GM19463 (cell line): ENCODE data around the gene CYP2W1.
"Not testable (repeated sequence)": the region's sequence is repeated elsewhere in the genome, so short reads cannot be mapped to it uniquely, and the experiment has no call there.

Source experiments
- ATAC-seq: cut with Tn5 transposase; IDR thresholded peaks from one replicate; pipeline ENCODE4 v1.9.1; 2021; ENCODE audit warnings: mild to moderate bottlenecking, moderate library complexity; ENCODE audit not compliant: unreplicated experiment

CYP2W1 gene

DNA sequence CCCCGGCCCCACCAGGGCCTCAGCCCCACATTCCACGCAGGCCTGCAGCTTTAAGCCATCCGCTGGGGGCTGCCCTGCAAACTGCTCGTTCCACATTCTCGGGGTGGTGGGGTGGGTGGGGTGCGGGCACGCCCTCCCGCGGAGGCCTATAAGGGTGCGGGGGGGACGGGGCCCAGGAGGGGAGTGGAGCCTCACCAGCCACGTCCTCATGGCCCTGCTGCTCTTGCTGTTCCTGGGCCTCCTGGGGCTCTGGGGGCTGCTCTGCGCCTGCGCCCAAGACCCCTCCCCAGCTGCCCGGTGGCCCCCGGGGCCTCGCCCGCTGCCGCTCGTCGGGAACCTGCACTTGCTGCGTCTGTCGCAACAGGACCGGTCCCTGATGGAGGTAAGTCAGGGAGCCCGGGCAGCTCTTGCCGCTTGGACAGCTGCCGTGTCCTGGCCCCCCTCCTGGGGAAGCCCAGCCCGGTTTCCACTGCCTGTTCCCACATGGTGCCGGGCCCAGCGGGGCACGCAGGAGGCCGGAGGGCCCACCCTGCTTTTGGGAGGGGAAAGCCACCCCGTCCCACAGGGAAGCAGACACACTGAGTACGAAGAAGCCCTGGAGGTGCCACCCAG is at the start of gene CYP2W1:
CYP2W1 (plus strand) TSS at position 178 of the 612 bp plus-strand sequence; CDS start at position 209, 31 bp downstream.
- no peak for ATAC-seq

DNA sequence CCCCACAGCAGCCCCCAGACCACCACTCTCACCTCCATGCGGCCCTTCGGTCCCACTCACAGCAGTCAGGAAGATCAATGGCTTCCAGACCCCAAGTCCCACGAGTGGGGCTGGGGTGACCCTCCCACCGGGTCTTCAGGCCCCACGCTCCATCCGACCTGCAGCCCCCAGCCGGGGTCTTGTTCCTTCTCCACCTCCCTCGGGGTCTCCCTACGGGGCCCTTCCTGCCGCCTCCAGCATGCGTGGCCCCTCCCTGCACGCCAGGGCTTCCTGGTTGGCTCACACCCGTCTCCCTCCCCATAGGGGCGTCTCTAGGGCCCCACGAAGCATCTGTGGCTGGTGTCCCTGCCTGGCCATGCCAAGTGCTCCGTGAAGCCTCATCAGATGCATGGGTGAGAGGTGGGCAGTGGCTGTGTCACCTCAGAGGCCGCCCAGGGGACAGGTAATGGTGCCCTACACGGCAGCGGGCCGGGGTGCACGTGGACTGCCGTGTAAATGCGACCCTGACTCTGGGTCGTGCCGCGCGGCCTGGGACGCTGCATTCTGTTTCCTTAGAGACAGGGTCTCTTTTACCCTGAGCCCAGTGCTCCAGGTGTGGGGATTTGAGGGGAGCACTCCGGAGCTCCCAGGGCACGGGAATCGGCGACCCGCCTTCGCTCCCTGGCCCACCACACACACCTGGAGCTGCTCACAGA is 48.4 kb upstream of the CYP2W1 start:
- ATAC-seq, result no peak

GRCh38 chr7:935164-935873 is 47.7 kb upstream of the CYP2W1 start:
- ATAC-seq, result no peak

DNA sequence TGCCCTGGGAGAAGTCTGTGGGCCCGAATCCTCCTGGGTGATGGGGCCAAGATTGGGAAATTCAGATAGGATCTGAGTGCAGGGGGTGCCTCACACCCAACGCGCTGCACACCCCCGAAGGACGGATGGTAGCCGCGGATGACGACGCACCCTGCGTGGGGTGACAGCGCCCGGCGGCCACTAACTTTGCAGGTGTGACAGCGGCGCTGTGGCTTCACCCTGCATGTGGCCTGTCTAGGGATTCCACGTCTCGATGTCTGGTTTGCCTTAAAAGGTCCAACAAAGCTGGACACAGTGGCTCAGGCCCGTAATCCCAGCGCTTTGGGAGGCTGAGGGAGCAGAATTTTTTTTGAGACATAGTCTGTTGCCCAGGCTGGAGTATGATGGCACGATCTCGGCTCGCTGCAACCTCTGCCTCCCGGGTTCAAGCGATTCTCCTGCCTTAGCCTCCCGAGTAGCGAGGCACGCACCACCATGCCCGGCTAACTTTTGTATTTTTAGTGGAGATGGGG is 47.1 kb upstream of the CYP2W1 start:
- no peak for ATAC-seq

DNA sequence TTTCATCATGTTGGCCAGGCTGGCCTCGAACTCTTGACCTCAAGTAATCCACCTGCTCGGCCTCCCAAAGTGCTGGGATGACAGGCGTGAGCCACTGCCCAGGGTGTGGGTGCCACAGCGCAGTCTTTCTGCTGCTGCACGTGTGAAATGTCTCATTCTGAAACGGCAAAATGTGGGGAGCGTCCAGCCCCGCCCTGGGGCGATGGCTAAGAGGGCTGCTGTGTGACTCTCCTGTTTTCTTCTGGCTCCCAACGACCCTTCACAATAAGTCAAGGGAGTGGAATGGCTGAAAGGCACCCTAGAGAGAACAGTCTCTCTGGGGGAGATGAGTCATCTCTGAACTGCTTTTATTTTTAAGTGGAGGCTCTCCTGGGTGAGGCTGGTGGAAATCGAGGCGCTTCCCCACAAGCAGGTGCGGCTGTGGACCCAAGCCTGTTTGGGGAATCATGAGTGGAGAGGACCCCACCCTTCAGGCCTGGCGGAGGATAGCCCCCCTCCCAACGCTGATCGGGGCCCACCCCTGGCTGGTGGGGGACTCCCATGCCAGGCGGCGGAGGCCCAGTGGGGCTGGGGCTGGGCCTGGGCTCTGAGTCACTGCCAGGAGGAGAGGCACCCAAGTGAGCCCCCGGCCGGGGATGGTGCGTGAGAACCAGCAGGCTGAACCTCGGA is 46.5 kb upstream of the CYP2W1 start:
- ATAC-seq, result peak; percentile 89

DNA sequence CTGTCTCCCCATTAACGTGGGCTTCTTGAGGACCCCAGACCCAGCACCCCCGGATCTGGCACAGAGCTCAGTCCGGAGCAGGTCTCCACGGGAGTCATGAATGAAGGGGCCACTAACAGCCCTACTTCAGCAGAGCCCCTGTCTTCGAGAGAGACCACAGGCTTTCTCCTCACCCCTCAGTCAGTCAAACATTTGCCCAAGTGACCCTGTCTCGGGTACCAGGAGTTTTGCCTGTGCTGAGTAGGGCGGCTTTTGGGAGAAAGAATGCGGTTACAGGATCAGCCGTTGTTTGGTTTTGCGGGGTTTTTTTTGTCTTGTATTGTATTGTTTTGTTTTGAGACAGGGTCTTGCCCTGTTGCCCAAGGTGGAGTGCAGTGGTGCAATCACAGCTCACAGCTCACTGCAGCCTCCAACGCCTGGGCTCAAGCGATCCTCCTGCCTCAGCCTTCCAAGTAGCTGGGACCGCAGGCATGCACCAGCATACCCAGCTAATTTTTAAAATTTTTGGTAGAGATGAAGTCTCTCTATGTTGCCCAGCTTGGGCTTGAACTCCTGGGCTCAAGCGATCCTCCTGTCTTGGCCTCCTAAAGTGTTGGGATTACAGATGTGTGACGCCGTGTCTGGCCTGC is 45.0 kb upstream of the CYP2W1 start:
- no peak for ATAC-seq

DNA sequence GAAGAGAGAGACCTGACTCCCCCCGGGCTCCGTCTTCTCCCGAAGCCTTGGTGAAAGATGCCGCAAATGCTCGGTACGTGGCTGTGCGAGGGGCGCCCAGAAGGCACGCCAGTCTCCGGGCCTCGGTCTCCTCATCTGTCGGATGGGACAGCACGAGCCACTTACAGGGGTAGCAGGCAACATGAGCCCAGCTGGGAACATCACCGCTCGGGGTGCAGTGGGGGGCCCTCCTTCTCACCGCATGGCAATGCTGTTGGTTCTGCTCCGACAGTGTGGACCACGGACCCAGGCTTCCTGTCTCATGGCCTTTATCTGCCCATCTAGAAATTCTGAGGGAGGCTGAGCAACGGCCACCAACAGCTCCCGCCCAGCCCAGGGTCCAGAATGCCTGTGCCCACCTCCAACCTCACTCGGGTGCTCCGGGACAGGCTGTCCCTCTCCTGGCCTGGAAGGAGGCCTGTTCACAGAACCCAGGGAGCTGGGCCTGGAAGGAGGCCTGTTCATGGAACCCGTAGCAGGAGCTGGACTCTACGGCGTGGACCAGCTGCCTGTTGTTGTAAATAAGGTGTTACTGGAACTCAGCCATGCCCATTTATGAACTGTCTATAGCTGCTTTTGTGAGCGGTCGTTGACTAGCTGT is 44.3 kb upstream of the CYP2W1 start:
- no peak for ATAC-seq

DNA sequence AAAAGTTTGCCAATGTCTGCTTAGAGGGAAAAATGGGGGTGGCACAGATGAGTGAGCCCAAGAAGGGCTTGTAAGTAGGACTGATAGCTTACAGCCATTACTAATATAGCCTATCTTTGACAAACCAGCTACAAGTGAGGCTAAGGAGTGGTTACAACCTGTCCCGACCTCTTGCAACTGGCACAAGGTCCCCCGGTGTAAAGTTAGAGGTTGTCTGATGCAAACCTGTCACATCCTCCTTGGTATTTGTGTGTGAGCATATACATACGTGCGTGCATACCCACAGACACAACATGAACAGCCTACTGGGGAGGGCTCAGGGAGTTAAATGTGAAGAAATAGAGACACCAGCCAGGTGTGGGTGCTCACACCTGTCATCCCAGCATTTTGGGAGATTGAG is 43.1 kb upstream of the CYP2W1 start:
- no peak for ATAC-seq

GRCh38 chr7:940599-941408 is 42.2 kb upstream of the CYP2W1 start:
- no peak for ATAC-seq

- ATAC-seq, result not testable (repeated sequence)
Observed at GRCh38 chr7:943793-944192, 39.2 kb upstream of the CYP2W1 start.

DNA sequence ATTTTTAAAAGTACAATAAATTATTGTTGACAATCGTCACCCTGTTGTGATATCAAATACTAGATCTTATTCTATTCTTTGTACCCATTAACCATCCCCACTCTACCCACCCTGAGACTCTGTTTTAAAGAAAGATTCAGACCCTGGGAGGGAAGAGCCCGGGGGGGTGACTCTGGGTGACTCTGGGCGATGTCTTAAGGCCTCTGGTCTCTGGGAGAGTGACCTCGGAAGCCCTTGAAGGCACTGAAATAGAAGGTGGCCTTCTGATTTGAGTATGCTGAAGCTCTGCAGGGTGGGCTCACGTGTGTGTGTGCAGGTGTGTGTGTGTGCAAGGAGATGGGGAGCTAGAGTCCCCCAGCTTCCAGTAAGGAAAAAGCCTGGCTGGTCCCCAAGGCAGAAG is 38.2 kb upstream of the CYP2W1 start:
- ATAC-seq, result no peak

DNA sequence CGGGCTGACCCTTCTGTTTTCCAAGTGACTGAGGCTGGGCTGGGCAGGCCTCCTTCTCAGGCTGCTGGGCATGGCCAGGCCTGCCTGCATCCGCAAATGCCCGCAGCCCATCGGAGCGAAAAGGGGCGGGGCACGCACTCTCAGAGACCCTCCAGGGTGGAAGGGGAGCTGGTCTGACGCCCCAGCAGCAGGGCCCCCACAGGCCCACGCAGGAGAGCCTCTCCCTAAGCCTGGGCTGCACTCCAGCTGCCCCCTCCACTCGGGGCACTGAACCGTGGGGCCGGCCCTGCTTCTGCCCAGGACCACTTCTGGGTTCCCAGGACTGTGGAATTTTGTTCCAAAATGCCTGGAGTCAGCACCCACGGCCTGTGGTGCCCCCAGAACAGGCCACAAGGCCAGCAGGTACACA is 37.8 kb upstream of the CYP2W1 start:
- ATAC-seq, result no peak

DNA sequence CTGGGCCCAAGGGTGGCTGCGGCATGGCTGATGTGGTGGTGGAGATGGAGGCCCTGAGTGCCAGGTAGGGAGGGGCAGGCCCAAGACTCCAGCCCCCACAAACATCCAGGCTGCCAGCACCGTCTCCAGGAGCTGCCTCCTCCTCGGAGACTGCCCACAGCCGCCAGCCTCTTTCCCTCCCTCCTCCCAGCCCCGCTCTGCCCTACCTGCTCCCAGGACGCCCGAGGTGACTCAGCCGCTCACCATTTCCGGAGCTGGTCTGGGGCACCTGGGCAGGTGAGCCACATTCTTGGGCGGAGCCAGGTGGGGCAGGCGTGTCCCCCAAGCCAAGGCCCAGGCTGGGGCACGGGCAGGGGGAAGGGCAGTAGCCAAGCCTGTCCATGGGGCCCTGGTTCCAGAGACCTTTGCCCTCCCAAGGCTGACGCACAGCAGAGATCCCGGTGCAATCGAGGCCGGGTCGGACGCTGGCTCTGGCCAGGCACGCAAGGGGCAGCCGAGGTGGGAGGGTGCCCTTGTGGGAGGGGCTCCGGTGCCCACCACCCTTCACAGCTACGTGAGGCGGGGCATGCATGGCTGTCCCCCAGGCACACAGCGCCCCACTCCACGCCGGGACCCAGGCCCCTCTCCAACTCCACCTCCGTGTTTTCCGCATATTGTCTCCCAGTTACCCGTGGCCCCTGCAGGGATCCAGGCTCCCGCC is 37.3 kb upstream of the CYP2W1 start:
- ATAC-seq, result no peak

DNA sequence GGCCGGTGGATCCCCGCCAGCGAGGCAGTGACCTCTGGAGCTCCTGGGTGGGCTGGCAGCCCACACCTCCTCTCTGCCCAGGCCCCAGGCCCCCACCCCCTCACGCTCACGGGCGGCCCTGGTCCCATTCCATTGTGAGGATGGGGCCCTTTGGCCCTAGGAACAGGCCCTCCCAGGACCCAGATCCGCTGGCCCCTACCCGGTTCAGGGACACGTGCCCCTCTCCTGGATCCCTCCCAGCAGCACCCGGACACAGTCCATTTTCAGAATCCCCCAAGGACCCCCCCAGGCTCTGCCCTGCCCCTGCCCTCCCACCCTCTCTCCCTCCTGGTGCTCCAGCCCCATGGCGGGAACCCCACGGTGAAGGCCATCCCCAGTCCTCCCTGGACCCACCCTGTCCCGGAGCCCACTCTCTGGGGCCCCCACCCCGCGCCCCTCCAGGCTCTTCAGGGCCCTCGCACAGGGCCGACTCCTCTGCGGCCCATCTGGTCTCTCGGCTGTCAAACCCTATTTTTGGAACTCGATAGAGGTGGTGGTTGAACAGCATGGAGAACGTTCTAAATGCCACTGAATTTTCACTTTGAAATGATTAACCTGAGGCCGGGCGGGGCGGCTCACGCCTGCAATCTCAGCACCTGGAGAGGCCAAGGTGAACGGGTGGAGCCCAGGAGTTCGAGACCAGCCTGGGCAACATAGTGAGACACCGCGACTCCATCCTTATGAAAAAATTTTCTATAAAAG is 36.6 kb upstream of the CYP2W1 start:
- ATAC-seq, result no peak

- no peak for ATAC-seq
Observed at GRCh38 chr7:947391-948210, 35.4 kb upstream of the CYP2W1 start.

DNA sequence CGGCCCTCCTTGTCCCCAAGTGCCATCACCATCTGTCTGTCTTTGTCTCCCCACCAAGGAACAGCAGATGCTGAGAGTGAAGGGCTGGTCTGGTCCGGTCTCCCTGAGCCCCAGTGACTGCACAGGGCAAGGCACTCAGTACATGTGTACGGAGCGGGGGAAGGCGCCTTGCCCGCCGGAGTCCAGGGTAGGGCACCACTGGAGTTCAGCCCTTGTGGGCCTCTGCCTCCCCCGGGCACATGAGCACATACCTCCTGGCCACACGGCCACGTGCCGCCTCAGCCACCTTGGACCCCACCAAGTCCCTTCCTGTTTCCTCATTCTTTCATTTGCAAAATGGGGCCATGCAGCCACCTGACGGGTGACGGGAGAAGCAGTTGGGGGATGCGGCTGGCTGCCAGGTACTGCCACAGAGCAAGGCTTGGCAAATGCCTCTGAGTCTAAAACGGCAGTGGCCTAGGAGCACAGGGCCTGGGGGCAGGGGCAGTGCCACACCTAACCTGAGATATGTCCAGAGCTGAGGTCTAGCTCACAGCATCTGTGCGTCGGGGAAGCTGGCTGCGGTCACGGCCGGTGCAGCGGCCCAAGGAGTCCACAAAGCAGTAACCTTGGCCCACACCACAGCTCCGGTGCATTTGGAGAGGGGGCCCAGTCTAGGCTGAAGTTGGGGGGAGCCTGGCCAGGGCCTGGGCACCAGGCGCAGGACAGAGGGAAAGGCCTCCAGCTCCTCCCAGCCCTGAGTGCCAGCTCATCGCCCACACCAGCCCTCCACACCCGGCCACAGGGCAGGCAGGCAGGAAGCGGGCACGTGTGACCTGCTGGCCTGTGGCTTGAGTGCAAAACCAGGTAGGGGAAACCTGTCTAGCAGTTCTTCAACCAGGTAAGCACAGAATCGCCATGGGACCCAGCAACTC is 33.7 kb upstream of the CYP2W1 start:
- ATAC-seq, result no peak
